SK-N-SH (cell line): Measurements from ENCODE around the gene UBE2G2. TPM values are rescaled to one million over a fixed set of nuclear protein-coding genes. Genes with fewer than 3 reads are reported as not detected.

ENCODE experiments used
- CTCF ChIA-PET: fragments of 300-600, 350-600 bp; formaldehyde crosslinking; extraction: SDS; loops from one replicate; lab custom pipeline; 2021; lab: Yijun Ruan, JAX
- POLR2A ChIA-PET: fragments of 350-600 bp; sonication (Branson Sonifier 250); formaldehyde crosslinking; extraction: SDS; loops from one replicate; lab custom pipeline; 2020; ENCODE audit warnings: antibody characterized with exemption, inconsistent platforms; lab: Yijun Ruan, JAX
- DNase-seq: peaks from one replicate; pipeline ENCODE4 v3.0.0; 2012
- H2AFZ ChIP-seq: fragments of 200-600 bp; sonication (generic); 2 replicates; pipeline ENCODE4 v1.8.1; 2016; ENCODE audit warnings: antibody characterized with exemption, mild to moderate bottlenecking, low read depth
- H3F3A ChIP-seq: fragments of 200-600 bp; sonication (generic); replicated peaks from 2 replicates; pipeline ENCODE3; 2016; ENCODE audit warnings: antibody characterized with exemption, mild to moderate bottlenecking; ENCODE audit not compliant: insufficient read depth
- H3K27ac ChIP-seq, 2 experiments: fragments of 200-500 bp in 1 of 2; fragments of 200-600 bp in 1 of 2; sonication (Bioruptor generic) in 1 of 2; sonication (generic), shearing (Covaris generic) in 1 of 2; 2 replicates each; pipeline versions ENCODE4 v1.5.1 to v1.6.1; 2014 to 2016; ENCODE audit warnings: low read depth in 2 of 2, inconsistent platforms in 1 of 2, low read length in 1 of 2, mild to moderate bottlenecking in 1 of 2, mixed read lengths in 1 of 2
- H3K27me3 ChIP-seq: fragments of 200-600 bp; sonication (generic), shearing (Covaris generic); 2 replicates; pipeline ENCODE4 v1.6.1; 2016; ENCODE audit warnings: mixed run types; ENCODE audit not compliant: insufficient read depth
- H3K36me3 ChIP-seq, 2 experiments: fragments of 200-500 bp in 1 of 2; fragments of 200-600 bp in 1 of 2; sonication (Bioruptor generic) in 1 of 2; sonication (generic) in 1 of 2; replicated peaks in 1 of 2; 2 replicates each; pipeline versions ENCODE3 to v1.5.1; 2014 to 2016; ENCODE audit warnings: low read length in 1 of 2, mild to moderate bottlenecking in 1 of 2; ENCODE audit not compliant: insufficient read depth in 2 of 2, control insufficient read depth in 1 of 2
- H3K4me1 ChIP-seq, 2 experiments: fragments of 200-500 bp in 1 of 2; fragments of 200-600 bp in 1 of 2; sonication (Bioruptor generic) in 1 of 2; sonication (generic), shearing (Covaris generic) in 1 of 2; 2 replicates each; pipeline versions ENCODE4 v1.5.1 to v1.6.1; 2014 to 2016; ENCODE audit warnings: low read depth in 1 of 2, low read length in 1 of 2, mixed run types in 1 of 2; ENCODE audit not compliant: insufficient read depth in 2 of 2, control insufficient read depth in 1 of 2
- H3K4me2 ChIP-seq: fragments of 200-600 bp; sonication (generic), shearing (Covaris generic); 2 replicates; pipeline ENCODE4 v1.6.1; 2017; ENCODE audit warnings: mixed run types
- H3K4me3 ChIP-seq, 2 experiments: fragments of 200-500 bp in 1 of 2; fragments of 200-600 bp in 1 of 2; sonication (Bioruptor generic) in 1 of 2; sonication (generic), shearing (Covaris generic) in 1 of 2; 2 replicates each; pipeline versions ENCODE4 v1.5.1 to v1.8.1; 2014 to 2016; ENCODE audit warnings: low read depth in 2 of 2, inconsistent platforms in 1 of 2, low read length in 1 of 2, mild to moderate bottlenecking in 1 of 2, mixed read lengths in 1 of 2, moderate library complexity in 1 of 2
- H3K79me2 ChIP-seq: fragments of 200-600 bp; sonication (generic); 2 replicates; pipeline ENCODE4 v1.8.1; 2017; ENCODE audit warnings: mild to moderate bottlenecking; ENCODE audit not compliant: insufficient read depth
- H3K9ac ChIP-seq: fragments of 200-600 bp; sonication (generic); 2 replicates; pipeline ENCODE4 v1.6.1; 2017; ENCODE audit warnings: mixed run types
- H3K9me2 ChIP-seq: fragments of 200-600 bp; sonication (generic); 2 replicates; pipeline ENCODE4 v1.6.1; 2017; ENCODE audit warnings: mixed run types
- H3K9me3 ChIP-seq: fragments of 200-600 bp; sonication (generic); 2 replicates; pipeline ENCODE4 v1.6.1; 2017; ENCODE audit warnings: mixed run types, mild to moderate bottlenecking, moderate library complexity
- H4K20me1 ChIP-seq: fragments of 200-600 bp; sonication (generic); 2 replicates; pipeline ENCODE4 v1.6.1; 2017; ENCODE audit warnings: mild to moderate bottlenecking, mixed run types; ENCODE audit not compliant: insufficient read depth
- CHD2 ChIP-seq: fragments of 150-350 bp; IDR thresholded peaks from 2 replicates; pipeline ENCODE4 v1.6.1; 2018; ENCODE audit warnings: low read length; ENCODE audit not compliant: partially characterized antibody
- EP300 ChIP-seq, 2 experiments: IDR thresholded peaks; 2 replicates each; pipeline versions ENCODE4 v1.4.0 to v1.6.1; 2012; ENCODE audit warnings: borderline replicate concordance in 1 of 2, low read depth in 1 of 2, low read length in 1 of 2
- FOSL2 ChIP-seq: IDR thresholded peaks from 2 replicates; pipeline ENCODE4 v1.4.0; 2012; ENCODE audit warnings: low read depth, mild to moderate bottlenecking, moderate library complexity, borderline replicate concordance
- FOXM1 ChIP-seq: IDR thresholded peaks from 2 replicates; pipeline ENCODE4 v1.4.0; 2012; ENCODE audit warnings: low read depth, mild to moderate bottlenecking
- GABPA ChIP-seq: IDR thresholded peaks from 2 replicates; pipeline ENCODE4 v1.4.0; 2012; ENCODE audit warnings: low read depth, mild to moderate bottlenecking
- IRF3 ChIP-seq: fragments of 150-350 bp; IDR thresholded peaks from 2 replicates; pipeline ENCODE4 v1.6.1; 2016; ENCODE audit warnings: mild to moderate bottlenecking, low read depth, low read length
- MAX ChIP-seq: IDR thresholded peaks from 2 replicates; pipeline ENCODE4 v1.4.0; 2012; ENCODE audit warnings: low read depth
- MEF2A ChIP-seq: IDR thresholded peaks from 2 replicates; pipeline ENCODE4 v1.4.0; 2012; ENCODE audit warnings: low read depth, borderline replicate concordance
- NRF1 ChIP-seq: IDR thresholded peaks from 2 replicates; pipeline ENCODE4 v1.6.1; 2012; ENCODE audit warnings: low read depth, mild to moderate bottlenecking, low read length
- PBX3 ChIP-seq: IDR thresholded peaks from 2 replicates; pipeline ENCODE4; 2012
- RCOR1 ChIP-seq: fragments of 150-350 bp; IDR thresholded peaks from 2 replicates; pipeline ENCODE4 v1.6.1; 2017; ENCODE audit warnings: antibody characterized with exemption, low read length
- RXRA ChIP-seq: IDR thresholded peaks from 2 replicates; pipeline ENCODE4 v1.4.0; 2012; ENCODE audit warnings: low read depth, mild to moderate bottlenecking, borderline replicate concordance
- SMC3 ChIP-seq: IDR thresholded peaks from 2 replicates; pipeline ENCODE4 v1.6.1; 2012; ENCODE audit warnings: low read depth, low read length, improper control_type of control experiment
- TAF1 ChIP-seq: IDR thresholded peaks from 2 replicates; pipeline ENCODE4 v1.6.1; 2012; ENCODE audit warnings: low read depth, mild to moderate bottlenecking, low read length, moderate library complexity, borderline replicate concordance
- TCF12 ChIP-seq: IDR thresholded peaks from 2 replicates; pipeline ENCODE4 v1.4.0; 2012
- USF2 ChIP-seq: fragments of 150-350 bp; IDR thresholded peaks from 2 replicates; pipeline ENCODE4 v1.6.1; 2017; ENCODE audit warnings: antibody characterized with exemption, low read length, low read depth, borderline replicate concordance
- YY1 ChIP-seq: IDR thresholded peaks from 2 replicates; pipeline ENCODE4 v1.4.0; 2012; ENCODE audit warnings: low read depth, mild to moderate bottlenecking
- ZBTB33 ChIP-seq: IDR thresholded peaks from 2 replicates; pipeline ENCODE4 v1.4.0; 2012; ENCODE audit warnings: low read depth, borderline replicate concordance
- WGBS: methylation state at CpG from one replicate; pipeline ENCODE4 v1.1.6; 2017; ENCODE audit warnings: low lambda C conversion rate; 5-methylcytosine and 5-hydroxymethylcytosine counted together
- polyA plus RNA-seq, 3 experiments: library from polyadenylated mRNA; depleted of rRNA; stranded (reverse); fragments of >200 nt; gene quantifications; 2 replicates each; pipeline ENCODE4 v1.2.3, GENCODE V29; 2012

The UBE2G2 gene
- polyA plus RNA-seq, 1 of the 3 experiments (the other 2 are of a cell fraction) = 129 TPM

- Histone ChIP-seq H2AFZ (no peak overlapping the region), H3K27ac (peak overlapping the region in 1 of 2 experiments; percentile 81; a peak in 2 of 4 replicates), H3K9me3 (no peaks in the 10 kb centered on the region), H3K27me3 (no peaks in the 10 kb centered on the region), H3K9ac (no peak overlapping the region), H3K79me2 (peaks cover 42% of the 10 kb centered on the region), H3K4me3 (no peak overlapping the region), H4K20me1 (peaks cover 9% of the 10 kb centered on the region), H3K4me2 (no peak overlapping the region), H3K36me3 (peaks cover 30 to 46% of the 10 kb centered on the region in 2 experiments), H3K9me2 (no peaks in the 10 kb centered on the region), H3K4me1 (peaks cover 0 to 33% of the 10 kb centered on the region in 2 experiments; a peak in 2 of 4 replicates), H3F3A (peaks cover 11% of the 10 kb centered on the region)
- ChIA-PET POLR2A (interaction anchor here (2.6 kb wide), 1 partner anchor 11 kb away, joined by 14 read pairs; no protein-coding TSS in a partner anchor), CTCF (interaction anchor here (0.9 to 6.2 kb wide), 4 partner anchors 10 to 325 kb away, joined by 3 to 54 read pairs (median 6); no protein-coding TSS in a partner anchor)
- TF ChIP-seq RCOR1 (peak; percentile 55), MAX (no peak), EP300 (IDR thresholded peaks at IDR 0.05; ENCODE audit: borderline replicate concordance in 1 of 2, low read depth in 1 of 2, low read length in 1 of 2) (peak in 1 of 2 experiments; percentile 71; a peak in 2 of 4 replicates), CHD2 (peak; percentile 39), GABPA (no peak)
- peak; percentile 71 for DNase-seq
- 86% methylated on average over 6 of the region's 6 CpGs for WGBS
Measured at GRCh38 chr21:44804762-44805161, 3.1 kb upstream of the UBE2G2 start.

GRCh38 chr21:44803651-44804050 is 2.0 kb upstream of the UBE2G2 start:
- Histone ChIP-seq H3F3A (peaks cover 11% of the 10 kb centered on the region), H3K9me2 (no peaks in the 10 kb centered on the region), H3K4me1 (peaks cover 0 to 35% of the 10 kb centered on the region in 2 experiments; a peak in 2 of 4 replicates), H3K4me2 (no peak overlapping the region), H3K27ac (peak overlapping the region in 1 of 2 experiments; percentile 1; a peak in 2 of 4 replicates), H3K79me2 (peaks cover 43% of the 10 kb centered on the region), H3K9ac (no peak overlapping the region), H2AFZ (no peak overlapping the region), H3K36me3 (peaks cover 29 to 45% of the 10 kb centered on the region in 2 experiments), H4K20me1 (peaks cover 20% of the 10 kb centered on the region), H3K4me3 (no peak overlapping the region), H3K9me3 (no peaks in the 10 kb centered on the region), H3K27me3 (no peaks in the 10 kb centered on the region)
- ChIA-PET CTCF (interaction anchor here (0.9 to 6.2 kb wide), 5 partner anchors 11 to 325 kb away, joined by 3 to 54 read pairs (median 3); no protein-coding TSS in a partner anchor), POLR2A (interaction anchor here (2.6 kb wide), 1 partner anchor 12 kb away, joined by 14 read pairs; no protein-coding TSS in a partner anchor)
- 100% methylated on average over 3 of the region's 3 CpGs for WGBS
- TF ChIP-seq SMC3 (no peak), PBX3 (no peak), YY1 (no peak), USF2 (no peak), ZBTB33 (no peak), MEF2A (no peak), FOSL2 (no peak), NRF1 (no peak), IRF3 (no peak), TAF1 (no peak), TCF12 (no peak), FOXM1 (no peak), RXRA (no peak)
- DNase-seq = no peak
